Motor neuron (in vitro differentiated cells): ENCODE results near the gene RIPK1. TPM values are rescaled to one million over a fixed set of nuclear protein-coding genes. Genes with fewer than 3 reads are reported as not detected.
"Not testable (repeated sequence)": the region's sequence is repeated elsewhere in the genome, so short reads cannot be mapped to it uniquely, and the experiment has no call there.

Experiments used
- ATAC-seq, 8 experiments: fragments of 200-7000 bp; cut with Tn5 transposase; replicated peaks in 6 of 8; 2 replicates each; pipeline ENCODE4 v1.8.0; 2021; ENCODE audit warnings: mild to moderate bottlenecking in 8 of 8, moderate library complexity in 8 of 8
- H3K27ac ChIP-seq, 2 donors: fragments of 250-450 bp; sonication (Bioruptor Pico); 2 replicates each; pipeline ENCODE4 v1.9.0; 2021; ENCODE audit warnings: antibody characterized with exemption in 2 of 2, mild to moderate bottlenecking in 2 of 2, moderate library complexity in 1 of 2
- H3K4me1 ChIP-seq, 2 donors: fragments of 250-450 bp; sonication (Bioruptor Pico); replicated peaks in 1 of 2; 2 replicates each; pipeline ENCODE4 v1.6.1; 2021; ENCODE audit warnings: antibody characterized with exemption in 2 of 2, mild to moderate bottlenecking in 2 of 2, moderate library complexity in 1 of 2
- H3K4me3 ChIP-seq, 5 donors: fragments of 250-450 bp; sonication (Bioruptor Pico); 2 replicates each; pipeline ENCODE4 v1.9.0; 2021; ENCODE audit warnings: antibody characterized with exemption in 5 of 5, mild to moderate bottlenecking in 5 of 5, moderate library complexity in 4 of 5
- WGBS, 10 experiments: fragments of 450-650 bp; shearing (Covaris generic); methylation state at CpG; one replicate each; pipeline ENCODE4 v1.0.0; 2022; 5-methylcytosine and 5-hydroxymethylcytosine counted together
- in situ Hi-C, 9 experiments: fragments of 400-800 bp; cut with MboI; loops; one replicate each; pipeline ENCODE4 v1.15.0; 2021; ENCODE audit warnings: low sequenced_read_pairs in 9 of 9, low pct_unique_long_range_greater_than_20kb in 2 of 9; ENCODE audit not compliant: unreplicated experiment in 9 of 9
- total RNA-seq, 8 experiments: library from RNA; unstranded; fragments of 300-600 nt; gene quantifications; 2 replicates each; pipeline versions ENCODE4 v1.2.3 to v1.2.4, GENCODE V29; 2022

The RIPK1 gene
- total RNA-seq, 8 experiments from 2014 or later, result 2.3 to 17.9 (median 11.8) TPM

DNA sequence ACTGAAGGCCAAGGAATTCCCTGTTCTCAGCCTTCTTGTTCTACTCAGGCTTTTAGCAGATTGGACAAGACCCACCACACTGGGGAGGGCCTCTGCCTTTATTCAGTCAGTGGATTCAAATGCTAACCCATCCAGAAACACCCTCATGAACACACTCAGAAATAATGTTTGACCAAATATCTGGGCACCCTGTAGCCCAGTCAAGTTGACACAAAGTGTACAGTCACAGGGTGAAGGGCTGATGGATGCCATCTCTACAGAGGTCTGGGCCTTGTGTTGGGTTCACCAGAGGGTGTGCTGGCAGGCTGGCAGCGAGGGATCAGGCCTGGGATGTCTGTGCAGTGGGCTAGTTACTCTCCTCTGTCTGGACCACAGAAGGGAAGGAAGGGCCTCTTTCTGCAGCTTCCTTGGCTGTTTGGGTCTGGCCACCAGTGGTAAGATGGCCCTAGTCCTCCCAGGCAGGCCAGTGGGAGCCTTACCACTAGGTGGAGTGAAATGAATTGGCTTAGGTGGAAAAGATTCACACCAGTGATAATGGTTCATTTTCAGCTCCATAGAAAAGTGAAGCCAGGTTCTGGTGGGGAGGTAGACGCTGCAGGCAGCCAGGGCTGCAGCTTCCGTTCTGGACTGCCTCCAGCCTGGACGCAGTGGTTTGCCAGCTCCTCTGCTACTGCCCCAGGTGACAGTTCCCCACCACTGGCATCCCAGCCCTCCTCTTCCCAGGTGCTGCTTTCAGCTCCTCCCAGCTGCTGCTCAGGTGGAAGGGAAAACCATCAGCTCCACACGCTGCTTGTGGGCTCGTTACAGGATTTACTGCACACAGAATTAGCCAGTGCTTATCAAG lies 79.8 kb downstream of the RIPK1 start:
- H3K4me1 ChIP-seq, result peaks cover 12 to 18% of the 10 kb centered on the region in 2 donors
- 80 to 100% (median 98%) methylated on average over 1 to 4 of the region's 6 CpGs; no CpG with 5 or more reads in 7 of the 10 experiments for WGBS, 10 experiments
- no peak overlapping the region for H3K27ac ChIP-seq
- no peak overlapping the region for H3K4me3 ChIP-seq
- in situ Hi-C loops, result loop anchor here in 2 of 9 experiments (25.0 kb wide), 3 partner anchors 89 to 589 kb away; partner anchors contain the start of genes PSMG4 (in 1 of the 2) and TUBB2B (in 1 of the 2)
- peak in 2 of 8 experiments; percentile 20 to 35 for ATAC-seq

DNA sequence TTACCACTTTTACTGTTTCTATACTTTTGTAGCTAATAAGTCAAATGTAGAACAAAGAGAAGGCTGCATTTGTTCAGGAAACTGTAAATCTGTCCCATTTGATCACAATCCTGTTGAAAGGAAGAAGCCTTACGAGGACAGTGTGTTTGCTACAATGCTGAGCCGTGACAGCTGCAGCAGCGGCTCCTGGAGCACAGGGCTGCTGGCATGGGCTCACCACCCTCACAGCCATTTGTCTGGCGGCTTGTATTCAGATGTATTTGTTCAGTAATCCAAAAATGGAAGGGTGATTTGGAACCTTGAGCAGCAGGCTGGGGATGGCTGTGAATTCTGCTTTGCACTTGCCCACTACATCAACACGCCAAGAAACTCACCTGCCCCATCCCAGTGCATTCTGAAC lies 83.4 kb downstream of the RIPK1 start:
- in situ Hi-C loops, result no loop called here
- H3K4me3 ChIP-seq, result no peak overlapping the region
- H3K4me1 ChIP-seq, result peaks cover 15 to 27% of the 10 kb centered on the region in 2 donors
- H3K27ac ChIP-seq, result no peak overlapping the region
- WGBS, 10 experiments, result 57 to 100% (median 65%) methylated on average over 2 to 4 of the region's 5 CpGs; no CpG with 5 or more reads in 4 of the 10 experiments
- ATAC-seq, result peak in 2 of 8 experiments; percentile 1 to 12

DNA sequence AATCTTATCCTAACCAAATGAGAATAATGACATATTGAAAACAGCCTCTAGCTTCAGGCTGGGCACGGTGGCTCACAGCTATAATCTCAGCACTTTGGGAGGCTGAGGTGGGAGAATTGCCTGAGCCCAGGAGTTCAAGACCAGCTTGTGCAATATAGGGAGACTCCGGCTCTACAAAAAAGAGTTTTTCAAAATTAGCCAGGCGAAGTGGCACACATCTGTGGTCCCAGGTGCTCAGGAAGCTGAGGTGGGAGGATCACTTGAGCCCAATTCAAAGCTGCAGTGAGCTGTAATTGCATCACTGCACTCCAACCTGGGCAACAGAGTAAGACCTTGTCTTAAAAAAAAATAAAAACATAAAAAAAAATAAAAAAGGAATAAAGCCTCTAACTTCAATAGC lies 84.4 kb downstream of the RIPK1 start:
- peak in 1 of 8 experiments; percentile 2 for ATAC-seq
- in situ Hi-C loops, result no loop called here
- Histone ChIP-seq H3K4me3 (no peak overlapping the region), H3K27ac (no peak overlapping the region), H3K4me1 (peaks cover 15 to 27% of the 10 kb centered on the region in 2 donors)
- WGBS, 10 experiments, result 50 to 100% (median 76%) methylated on average over 1 to 3 of the region's 3 CpGs; no CpG with 5 or more reads in 2 of the 10 experiments

DNA sequence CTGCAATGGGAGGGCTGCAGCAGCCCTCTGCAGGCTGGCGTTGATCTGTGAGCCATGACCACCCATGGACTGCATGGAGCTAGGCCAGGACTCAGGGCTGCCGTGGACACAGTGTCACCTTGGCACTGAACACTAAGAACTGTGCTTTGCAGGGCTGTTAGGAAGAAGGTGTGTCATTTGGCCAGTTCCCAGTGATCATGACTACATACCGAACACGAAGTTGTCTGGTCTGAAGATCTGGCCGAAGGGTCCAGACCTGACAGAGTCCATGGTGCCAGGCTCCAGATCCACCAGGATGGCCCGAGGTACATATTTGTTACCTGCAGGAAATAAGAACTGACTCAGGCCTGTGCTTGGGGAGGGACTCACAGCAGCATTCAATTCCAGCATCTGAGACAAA lies 87.1 kb downstream of the RIPK1 start:
- peak overlapping the region; percentile 4 to 38 for H3K27ac ChIP-seq
- peak overlapping the region; percentile 28 to 100 (median 99) for H3K4me3 ChIP-seq
- ATAC-seq, in situ Hi-C loops: not testable (repeated sequence)
- peaks cover 29 to 51% of the 10 kb centered on the region in 2 donors for H3K4me1 ChIP-seq
- 55 to 100% methylated on average over 1 to 2 of the region's 6 CpGs; no CpG with 5 or more reads in 8 of the 10 experiments for WGBS, 10 experiments

DNA sequence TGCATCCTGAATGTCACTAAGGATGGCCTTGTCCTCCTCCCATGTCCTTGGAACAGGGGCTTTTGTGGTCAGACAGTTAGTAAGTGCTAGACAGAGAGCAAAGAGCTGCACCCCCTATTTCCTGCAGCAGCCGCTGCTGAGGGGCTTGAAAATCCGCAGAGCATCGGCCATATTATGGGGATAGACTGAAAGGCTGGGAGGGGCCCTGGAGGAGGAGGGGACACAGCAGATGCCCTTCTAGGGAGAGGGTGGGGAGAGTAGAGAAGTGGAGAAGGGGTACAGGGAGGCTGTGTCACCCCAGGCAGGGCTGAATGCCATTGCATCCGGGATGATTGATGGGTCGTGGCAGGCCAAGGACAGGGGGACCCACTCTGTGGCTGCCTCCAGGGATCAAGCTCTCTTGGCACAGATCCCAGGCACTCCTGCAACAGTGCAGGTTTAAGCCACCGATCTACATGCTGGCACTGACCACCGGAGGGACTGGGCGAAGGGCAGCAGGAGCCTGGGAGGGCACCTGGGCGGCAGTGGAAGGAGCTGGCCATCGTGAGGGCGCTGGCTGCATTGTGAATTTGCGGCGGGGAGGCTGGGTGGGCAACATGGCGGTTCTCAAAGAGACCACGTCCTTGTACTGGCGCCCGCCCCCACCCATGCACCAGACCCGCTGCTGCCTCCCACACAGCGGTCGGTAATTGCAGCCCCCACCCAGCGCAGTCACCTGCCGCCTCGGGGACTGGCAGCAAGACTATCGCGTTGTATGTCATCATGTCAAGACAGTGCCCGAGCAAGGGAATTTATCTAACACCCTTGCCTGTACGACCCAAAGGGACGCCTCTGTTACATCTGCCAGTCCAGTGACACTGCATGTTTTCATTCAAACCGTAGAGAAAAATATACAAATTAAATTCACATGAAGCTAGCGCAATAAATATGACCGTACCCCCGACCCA lies 88.2 kb downstream of the RIPK1 start:
- H3K27ac ChIP-seq, result peak overlapping the region; percentile 96 to 97
- in situ Hi-C loops, result not testable (repeated sequence)
- H3K4me3 ChIP-seq, result peak overlapping the region; percentile 91 to 100 (median 99)
- peak; percentile 1 to 40 (median 28) for ATAC-seq
- WGBS, 10 experiments, result 0 to 5% (median 0%) methylated on average over 2 to 10 of the region's 32 CpGs; no CpG with 5 or more reads in 6 of the 10 experiments
- H3K4me1 ChIP-seq, result peaks cover 31 to 52% of the 10 kb centered on the region in 2 donors

DNA sequence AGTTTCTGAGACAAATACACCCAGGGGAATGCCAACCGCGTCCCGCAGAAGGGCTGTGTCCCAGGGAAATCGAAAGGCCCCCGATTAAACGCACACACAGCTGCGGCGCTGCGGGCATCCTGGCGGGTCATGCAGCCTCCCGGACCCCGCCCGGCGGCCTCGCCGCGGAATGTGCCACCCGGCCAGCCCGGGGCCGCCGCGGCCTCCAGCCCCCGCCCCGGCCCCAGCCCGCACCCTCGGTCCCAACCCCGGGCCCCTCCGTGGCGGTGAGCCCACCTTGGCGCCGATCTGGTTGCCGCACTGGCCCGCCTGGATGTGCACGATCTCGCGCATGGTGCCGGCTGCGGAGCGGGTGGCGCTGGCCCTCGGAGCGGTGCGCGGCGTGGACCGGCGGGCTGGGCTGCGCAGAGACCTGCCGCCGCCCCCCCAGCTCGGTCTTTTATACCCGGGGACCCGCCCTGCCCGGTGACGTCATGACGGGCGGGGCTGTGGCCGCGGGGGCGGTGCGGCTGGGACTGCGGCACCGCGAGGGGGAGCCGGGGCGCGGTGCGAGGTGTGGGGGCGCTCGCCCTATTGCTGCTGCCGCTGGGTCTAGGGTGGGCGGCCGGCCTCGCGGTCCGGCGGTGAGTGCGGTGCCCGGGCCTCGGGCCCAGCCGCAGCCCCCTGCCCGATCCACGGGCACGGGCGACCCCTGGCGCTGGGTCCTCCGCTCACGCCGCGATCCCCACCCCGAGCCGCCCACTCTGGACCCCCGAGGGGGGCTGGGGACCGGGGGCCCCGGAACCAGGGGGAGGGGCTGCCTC lies 89.0 kb downstream of the RIPK1 start, which contains the start of gene TUBB2A:
TSS of gene TUBB2A (minus strand) at position 414 of the 803 bp plus-strand sequence. CDS start at position 333, 81 bp downstream.
- peak; percentile 49 to 80 (median 72) for ATAC-seq
- 0% methylated on average over 7 of the region's 95 CpGs; no CpG with 5 or more reads in 9 of the 10 experiments for WGBS, 10 experiments
- H3K4me1 ChIP-seq, result peaks cover 23 to 48% of the 10 kb centered on the region in 2 donors
- H3K4me3 ChIP-seq, result peak within 1 kb of the TSS; percentile 91 to 100 (median 99)
- H3K27ac ChIP-seq, result peak within 1 kb of the TSS; percentile 96 to 97
- in situ Hi-C loops, result no loop called here

DNA sequence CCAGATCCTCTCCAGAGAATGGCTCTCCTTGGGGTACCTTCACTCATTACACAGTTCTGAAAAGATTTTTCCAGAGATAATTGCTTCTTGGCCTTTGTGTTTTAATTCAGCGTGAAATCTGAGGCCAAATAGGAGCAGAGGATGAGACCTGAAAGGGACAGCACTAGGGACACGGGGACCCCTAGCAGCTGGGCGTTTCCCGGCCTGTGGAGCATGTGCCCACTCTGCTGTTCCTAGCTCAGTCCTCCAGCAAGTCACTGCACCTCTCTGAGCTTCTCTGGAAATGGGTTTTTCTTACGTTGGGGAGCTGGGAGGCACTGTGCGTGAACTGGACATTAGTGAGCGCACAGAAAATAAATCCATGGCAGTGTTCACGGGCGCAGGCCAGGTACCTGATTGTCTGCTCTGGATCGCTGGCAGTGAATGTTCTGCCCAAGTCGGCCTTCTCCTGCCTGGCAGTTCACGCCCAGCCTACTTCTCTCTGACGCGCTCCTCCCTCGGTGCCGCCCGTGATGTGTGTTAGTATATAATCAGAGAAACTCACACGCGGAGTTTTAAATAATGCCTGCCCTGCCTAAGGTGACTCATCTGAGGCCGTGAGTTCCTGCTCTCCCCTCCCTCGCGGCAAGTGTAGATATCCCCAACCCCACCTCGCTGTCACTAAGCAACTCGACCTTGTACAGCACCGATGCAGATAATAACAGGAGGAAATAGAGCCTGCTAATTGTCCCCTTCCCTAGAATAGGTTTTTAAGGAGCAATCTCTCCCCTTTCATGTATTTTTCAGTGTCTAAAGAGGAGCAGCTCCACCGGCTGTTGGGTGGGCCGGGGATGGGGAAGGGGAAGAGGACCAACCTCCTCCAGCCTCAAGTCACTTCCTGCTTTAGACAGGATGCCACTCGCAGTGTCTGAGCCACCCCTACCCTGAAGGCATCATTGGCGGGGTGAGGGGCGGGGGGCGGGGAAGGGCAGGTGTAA lies 91.8 kb downstream of the RIPK1 start:
- H3K4me1 ChIP-seq, result peaks cover 29 to 52% of the 10 kb centered on the region in 2 donors
- H3K27ac ChIP-seq, result peak overlapping the region; percentile 43 to 47
- WGBS, 10 experiments, result 29 to 100% (median 52%) methylated on average over 1 to 15 of the region's 31 CpGs; no CpG with 5 or more reads in 2 of the 10 experiments
- peak overlapping the region in 3 of 5 donors; percentile 0 to 25 (median 7) for H3K4me3 ChIP-seq
- ATAC-seq, result peak; percentile 8 to 53 (median 34)
- in situ Hi-C loops, result no loop called here

DNA sequence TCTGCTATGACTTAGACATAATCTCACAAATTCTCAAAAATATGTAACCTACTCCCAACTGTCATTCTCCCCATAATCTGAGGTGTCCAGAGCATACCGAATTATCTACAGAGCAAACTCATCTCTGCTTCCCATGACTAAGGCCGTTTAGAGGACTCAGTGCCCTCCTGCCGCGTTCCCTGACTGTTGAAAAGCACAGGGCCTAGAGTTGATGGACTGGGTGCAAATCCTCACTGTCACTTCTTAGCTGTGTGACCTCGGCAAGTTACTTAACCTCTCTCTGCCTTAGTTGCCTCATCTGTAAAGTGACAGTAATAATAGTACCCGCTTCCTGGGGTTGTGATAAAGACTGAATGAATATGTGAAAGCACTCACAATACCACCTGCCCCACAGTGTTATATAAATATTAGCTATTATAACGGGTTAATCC lies 93.8 kb downstream of the RIPK1 start:
- 0 to 33% (median 11%) methylated on average over 1 to 4 of the region's 7 CpGs; no CpG with 5 or more reads in 3 of the 10 experiments for WGBS, 10 experiments
- no peak for ATAC-seq
- Histone ChIP-seq H3K4me1 (peaks cover 45 to 63% of the 10 kb centered on the region in 2 donors), H3K27ac (no peak overlapping the region), H3K4me3 (peak overlapping the region; percentile 45 to 64 (median 52))
- in situ Hi-C loops, result no loop called here

DNA sequence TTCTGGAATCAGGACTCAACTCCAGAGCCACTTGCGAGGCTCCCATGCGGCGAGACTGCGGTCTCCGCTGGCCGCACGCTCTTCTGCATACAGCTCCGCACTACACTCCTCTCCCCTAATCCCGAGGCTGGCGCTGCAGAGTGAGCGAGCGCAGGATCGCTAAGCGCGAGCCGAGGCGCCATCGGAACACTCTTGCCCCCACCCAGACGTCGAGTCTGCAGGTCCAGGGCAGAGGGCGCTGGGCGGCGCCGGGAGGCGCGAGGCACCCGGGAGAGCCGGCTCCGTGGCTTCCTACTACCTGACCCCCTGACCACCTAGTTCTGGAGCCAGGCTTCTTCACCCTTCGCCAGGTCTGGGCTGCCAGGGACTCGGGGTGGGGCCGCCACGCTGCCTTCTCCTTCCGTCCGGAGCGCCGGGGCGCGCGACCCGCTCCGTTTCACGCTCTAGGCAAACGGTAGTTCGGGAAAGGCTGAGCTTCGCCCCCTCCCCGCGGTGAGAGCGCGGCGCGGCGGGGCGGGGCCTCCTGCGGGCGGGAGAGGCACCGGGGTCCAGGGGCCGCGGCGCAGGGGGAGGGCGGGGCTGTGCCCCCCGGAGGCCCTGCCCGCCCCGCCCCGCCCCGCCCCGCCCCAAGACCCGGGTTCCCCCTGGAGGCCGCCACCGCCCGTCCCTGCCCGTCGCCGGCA lies 94.4 kb downstream of the RIPK1 start:
- 0% methylated on average over 9 of the region's 74 CpGs; no CpG with 5 or more reads in 9 of the 10 experiments for WGBS, 10 experiments
- ATAC-seq, result peak; percentile 46 to 88 (median 70)

DNA sequence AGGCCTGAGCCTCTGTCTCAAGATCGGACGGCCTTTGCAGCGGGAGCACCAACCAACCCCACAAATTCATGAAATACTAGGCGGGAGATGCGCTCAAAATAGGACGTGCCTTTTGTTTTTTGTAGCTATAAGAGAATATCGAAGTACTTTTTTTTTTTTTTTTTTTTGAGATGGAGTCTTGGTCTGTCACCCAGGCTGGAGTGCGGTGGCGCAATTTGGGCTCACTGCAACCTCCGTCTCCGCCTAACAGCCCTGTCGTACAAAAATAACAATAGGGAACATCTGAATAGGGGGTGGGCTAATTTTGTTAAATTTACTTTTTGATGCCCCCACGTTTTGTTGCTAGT lies 94.9 kb downstream of the RIPK1 start:
- H3K4me3 ChIP-seq, result peak overlapping the region; percentile 45 to 64 (median 52)
- H3K27ac ChIP-seq, result no peak overlapping the region
- in situ Hi-C loops, result no loop called here
- 0 to 42% (median 13%) methylated on average over 2 to 13 of the region's 13 CpGs; no CpG with 5 or more reads in 1 of the 10 experiments for WGBS, 10 experiments
- ATAC-seq, result no peak
- H3K4me1 ChIP-seq, result peaks cover 46 to 69% of the 10 kb centered on the region in 2 donors

More for the DNA sequence above, 94.4 kb downstream of the RIPK1 start:
- in situ Hi-C loops, result no loop called here
- H3K27ac ChIP-seq, result peak overlapping the region; percentile 75 to 80
- H3K4me3 ChIP-seq, result peak overlapping the region; percentile 45 to 64 (median 52)
- H3K4me1 ChIP-seq, result peaks cover 46 to 69% of the 10 kb centered on the region in 2 donors
